NCI-H187 treated with DMSO at 0.1 percent for 48 hours (cell line): Measurements from ENCODE around the gene CHRNE.
"Not testable (repeated sequence)": the region's sequence is repeated elsewhere in the genome, so short reads cannot be mapped to it uniquely, and the experiment has no call there.

Experiments used
- DNase-seq: peaks from one replicate; lab custom pipeline; 2025; lab: John Stamatoyannopoulos, UW

CHRNE gene

GRCh38 chr17:4939796-4940554 lies 37.1 kb upstream of the CHRNE start, which contains the start of the genes RNF167 and SLC25A11:
Gene RNF167 (plus strand): TSS chr17:4940268. CDS start chr17:4940910, 642 bp downstream.
Gene SLC25A11 (minus strand): TSS chr17:4940046. CDS start chr17:4939910, 136 bp downstream.
- DNase-seq: peak; percentile 68

GRCh38 chr17:4939546-4939795 lies 36.6 kb upstream of the CHRNE start:
- no peak for DNase-seq

DNA sequence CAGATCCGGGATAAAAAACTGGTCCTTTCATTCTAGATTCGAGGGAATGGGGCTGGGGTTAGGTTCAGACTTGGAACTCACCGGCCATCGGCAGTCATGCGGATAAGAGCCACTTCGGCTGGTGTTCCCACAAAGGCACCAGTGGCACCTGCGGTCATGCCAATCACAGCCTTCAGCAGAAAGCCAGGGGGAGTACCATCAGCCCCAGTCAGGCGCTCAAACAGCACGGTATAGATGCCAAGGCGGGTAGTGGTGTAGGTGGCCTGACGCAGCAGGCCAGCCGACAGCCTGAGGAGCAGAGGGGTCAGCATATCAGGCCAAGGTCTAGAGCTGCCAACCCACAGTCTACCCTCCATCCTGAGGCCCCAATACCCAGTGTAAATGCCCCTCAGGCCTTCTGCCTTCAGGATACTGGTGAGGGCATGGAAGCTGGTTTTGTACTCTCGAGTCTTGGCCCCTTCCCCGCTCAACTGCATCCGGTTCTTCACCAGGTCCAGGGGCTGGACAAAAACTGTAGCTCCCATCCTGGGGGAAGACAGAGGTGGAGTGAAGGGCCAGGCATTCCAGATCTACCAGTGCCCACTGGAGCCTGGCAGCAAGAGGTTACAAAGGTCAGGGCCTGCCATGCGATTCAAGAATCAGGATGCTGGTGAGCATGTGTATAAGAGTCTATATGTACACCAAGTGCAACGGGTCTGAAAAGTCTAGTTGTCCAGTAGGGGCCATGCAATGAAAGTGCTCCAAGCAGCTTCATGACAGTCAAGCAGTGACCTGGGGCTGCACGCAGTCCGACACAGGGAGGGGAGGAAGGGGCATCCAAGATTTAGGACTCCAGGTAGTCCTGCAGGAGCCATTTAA lies 36.0 kb upstream of the CHRNE start:
- no peak for DNase-seq

- DNase-seq: no peak
Observed at GRCh38 chr17:4938069-4938491, 35.2 kb upstream of the CHRNE start.

GRCh38 chr17:4937553-4937952 lies 34.7 kb upstream of the CHRNE start:
- no peak for DNase-seq

DNA sequence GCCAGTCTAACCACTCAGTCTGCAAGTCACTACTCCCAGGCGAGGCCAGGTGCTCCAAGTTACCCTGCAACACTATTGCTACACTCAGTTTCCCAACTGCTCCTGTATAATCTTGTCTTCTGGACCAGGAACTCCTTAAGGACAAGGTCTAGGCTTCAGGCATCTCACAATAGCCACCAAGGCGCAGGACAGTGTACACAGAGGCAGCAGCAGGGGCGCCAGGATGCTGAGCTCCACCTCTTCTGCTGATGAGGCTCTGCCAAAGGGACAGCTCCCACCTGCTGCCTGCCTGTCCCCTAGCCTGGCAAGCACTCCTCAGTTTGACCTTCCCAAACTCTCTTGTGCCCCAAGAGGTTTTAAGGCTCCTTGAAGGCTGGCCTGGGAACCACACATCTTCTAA lies 33.5 kb upstream of the CHRNE start:
- no peak for DNase-seq

DNA sequence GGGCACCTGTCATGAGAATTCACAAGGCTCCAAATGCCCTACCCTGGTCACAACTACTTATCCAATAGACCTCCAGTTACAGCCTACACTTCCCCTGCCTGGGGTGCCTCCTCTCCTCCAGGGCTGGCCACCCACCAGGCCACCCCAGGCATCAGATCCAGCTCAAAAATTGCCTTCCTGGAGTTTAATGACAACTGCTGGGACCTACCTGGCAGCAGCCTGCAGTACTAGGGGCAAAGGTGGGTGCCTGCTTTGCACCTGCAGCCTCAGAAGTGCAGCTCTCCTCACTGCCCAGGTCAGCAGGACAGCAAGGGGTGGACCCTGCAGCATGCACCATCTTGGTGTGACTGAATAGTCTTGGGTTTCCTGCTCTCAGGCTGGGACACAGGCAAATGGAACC lies 32.8 kb upstream of the CHRNE start:
- DNase-seq: no peak

- DNase-seq: no peak
Observed at GRCh38 chr17:4934173-4934979, 31.5 kb upstream of the CHRNE start.

- no peak for DNase-seq
Observed at GRCh38 chr17:4933646-4934045, 30.7 kb upstream of the CHRNE start.

DNA sequence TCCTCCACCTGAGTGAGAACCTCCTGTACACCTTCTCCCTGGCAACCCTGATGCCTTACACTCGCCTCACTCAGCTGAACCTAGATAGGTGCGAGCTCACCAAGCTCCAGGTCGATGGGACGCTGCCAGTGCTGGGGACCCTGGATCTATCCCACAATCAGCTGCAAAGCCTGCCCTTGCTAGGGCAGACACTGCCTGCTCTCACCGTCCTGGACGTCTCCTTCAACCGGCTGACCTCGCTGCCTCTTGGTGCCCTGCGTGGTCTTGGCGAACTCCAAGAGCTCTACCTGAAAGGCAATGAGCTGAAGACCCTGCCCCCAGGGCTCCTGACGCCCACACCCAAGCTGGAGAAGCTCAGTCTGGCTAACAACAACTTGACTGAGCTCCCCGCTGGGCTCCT lies 29.9 kb upstream of the CHRNE start:
- DNase-seq: no peak

DNA sequence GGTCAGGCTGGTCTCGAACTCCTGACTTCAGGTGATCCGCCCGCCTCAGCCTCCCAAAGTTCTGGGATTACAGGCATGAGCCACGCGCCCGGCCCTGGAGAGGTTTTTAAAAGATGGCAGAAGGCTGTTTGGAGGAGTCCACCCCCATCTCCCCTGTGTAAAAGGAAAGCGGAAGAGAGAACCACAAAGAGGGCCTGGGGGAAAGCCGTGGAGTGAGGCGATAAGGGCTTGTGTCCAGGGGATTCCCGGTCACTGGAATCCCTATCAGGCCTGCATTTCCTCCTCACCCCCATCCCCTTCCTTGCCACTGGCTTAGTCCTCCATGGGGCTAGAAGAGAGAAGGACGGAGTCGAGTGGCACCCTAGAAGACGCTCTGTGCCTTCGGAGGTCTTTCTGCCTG lies 29.1 kb upstream of the CHRNE start, which contains the start of gene GP1BA:
TSS of gene GP1BA (plus strand) at position 315 of the 400 bp plus-strand sequence. CDS start 328 bp downstream, outside the sequence.
- no peak for DNase-seq

GRCh38 chr17:4928881-4929280 lies 26.0 kb upstream of the CHRNE start:
- DNase-seq: no peak

DNA sequence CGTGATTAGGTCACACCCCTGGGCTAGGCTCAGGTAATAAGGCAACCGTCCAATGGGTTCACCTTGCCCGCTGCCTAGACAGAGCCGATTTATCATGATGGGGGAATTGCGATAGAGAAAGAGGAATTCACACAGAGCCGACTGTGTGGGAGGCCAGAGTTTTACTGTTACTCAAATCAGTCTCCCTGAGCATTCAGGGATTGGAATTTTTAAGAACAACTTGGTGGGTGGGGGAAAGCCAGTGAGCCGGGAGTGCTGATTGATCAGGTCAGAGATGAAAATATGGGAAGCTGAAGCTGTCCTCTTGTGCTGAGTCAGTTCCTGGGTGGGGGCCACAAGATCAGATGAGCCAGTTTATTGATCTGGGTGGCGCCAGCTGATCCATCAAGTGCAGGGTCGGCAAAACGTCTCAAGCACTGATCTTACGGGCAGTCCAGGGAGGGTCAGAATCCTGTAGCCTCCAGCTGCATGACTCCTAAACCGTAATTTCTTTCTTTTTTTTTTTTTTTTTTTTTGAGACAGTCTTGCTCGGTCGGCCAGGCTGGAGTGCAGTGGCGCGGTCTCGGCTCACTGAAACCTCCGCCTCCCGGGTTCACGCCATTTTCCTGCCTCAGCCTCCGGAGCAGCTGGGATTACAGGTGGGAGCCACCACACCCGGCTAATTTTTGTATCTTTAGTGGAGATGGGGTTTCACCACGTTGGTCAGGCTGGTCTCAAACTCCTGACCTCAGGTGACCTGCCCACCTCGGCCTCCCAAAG lies 23.9 kb upstream of the CHRNE start:
- not testable (repeated sequence) for DNase-seq

DNA sequence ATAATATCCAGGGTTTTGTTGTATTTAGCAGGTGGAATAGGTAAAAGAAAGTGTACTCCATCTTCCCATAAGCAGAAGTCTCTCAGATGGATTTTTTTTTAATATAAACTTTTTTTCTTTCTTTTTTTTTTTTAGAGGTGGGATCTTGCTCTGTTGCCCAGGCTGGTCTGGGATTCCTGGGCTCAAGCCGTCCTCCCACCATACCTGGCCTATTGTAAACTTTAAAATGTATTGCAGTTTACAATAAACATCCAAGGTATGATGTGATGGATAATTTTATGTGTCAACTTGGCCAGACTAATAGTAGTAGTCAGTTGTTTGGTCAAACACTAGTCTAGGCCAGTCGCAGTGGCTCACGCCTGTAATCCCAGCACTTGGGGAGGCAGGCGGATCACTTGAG lies 18.4 kb upstream of the CHRNE start:
- DNase-seq: no peak

DNA sequence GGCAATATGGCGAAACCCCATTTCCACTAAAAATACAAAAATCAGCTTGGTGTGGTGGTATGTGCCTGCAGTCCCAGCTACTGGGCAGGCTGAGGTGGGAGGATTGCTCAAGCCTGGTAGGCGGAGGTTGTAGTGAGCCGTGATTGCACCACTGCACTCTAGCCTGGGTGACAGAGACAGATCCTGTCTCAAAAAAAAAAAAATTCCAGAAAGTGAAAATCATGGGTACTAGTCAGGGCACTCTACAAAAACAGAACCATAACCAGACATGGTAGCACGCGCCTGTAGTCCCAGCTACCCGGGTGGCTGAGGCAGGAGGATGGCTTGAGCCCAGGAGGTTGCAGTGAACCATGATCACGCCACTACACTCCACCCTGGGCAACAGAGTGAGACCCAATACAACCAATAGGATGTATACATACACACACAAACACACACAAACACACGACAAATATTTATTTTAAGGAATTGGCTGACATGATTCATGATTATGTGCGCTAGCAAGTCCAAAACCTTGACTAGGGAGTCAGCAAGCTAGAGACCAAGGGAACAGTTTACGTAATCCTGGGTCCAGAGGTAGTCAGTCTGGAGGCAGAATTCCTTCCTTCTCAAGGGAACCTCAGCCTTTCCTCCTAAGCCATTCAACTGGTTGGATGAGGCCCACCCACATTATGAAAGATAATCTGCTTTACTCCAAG lies 17.6 kb upstream of the CHRNE start:
- no peak for DNase-seq

GRCh38 chr17:4919511-4920047 lies 16.7 kb upstream of the CHRNE start:
- DNase-seq: no peak

DNA sequence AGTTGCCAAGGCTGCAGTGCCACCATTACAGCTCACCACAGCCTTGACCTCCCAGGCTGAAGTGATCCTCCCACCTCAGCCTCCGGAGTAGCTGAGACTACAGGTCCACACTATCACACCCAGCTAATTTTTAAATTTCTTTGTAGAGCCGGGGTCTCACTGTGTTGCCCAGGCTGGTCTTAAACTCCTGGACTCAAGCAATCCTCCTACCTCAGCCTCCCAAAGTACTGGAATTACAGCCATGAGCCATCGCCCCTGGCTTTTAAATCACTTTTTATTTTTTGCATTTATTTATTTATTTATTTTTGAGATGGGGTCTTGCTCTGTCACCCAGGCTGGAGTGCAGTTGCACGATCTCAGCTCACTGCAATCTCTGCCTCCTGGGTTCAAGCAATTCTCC lies 11.7 kb upstream of the CHRNE start:
- DNase-seq: not testable (repeated sequence)

DNA sequence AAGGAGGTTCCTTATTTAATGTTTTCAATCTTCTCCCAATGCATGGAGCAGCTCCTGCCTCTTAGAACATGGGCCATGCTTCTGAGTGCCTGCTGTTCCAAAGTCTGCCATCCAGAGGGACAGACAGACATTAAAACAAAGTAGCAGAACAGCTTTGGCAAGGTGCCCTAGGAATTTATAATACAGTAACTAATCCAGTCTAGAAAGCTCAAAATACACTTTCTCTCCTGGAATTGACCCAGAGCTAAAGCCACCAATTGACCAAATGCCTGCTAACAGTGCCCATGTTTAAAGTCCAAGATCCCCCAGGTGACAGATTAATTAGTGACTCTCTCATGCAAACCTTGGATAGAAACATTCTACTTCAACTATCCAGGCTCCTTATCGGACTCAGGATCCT lies 11.1 kb upstream of the CHRNE start:
- DNase-seq: no peak

GRCh38 chr17:4908711-4909496 lies 6.0 kb upstream of the CHRNE start:
- no peak for DNase-seq

DNA sequence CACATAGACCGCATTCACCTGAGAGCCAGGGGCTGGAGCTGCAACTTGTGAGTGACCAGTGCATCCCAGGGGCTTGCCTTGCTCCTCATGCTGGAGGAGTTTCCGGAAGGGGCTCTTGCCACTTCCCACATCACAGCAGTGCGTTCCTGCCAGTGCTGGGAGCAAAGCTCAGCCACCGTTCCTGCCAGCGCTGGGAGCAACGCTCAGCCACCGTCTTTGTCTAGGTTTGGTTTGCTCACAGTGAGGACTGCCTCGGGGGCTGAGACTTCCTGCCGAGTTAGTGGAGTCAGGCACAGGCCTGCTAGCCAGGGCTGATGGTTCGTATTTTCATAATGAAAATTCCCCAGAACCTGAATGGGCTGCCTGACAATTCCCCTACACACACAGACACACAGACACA lies 5.4 kb upstream of the CHRNE start:
- no peak for DNase-seq
